NCI-H1105 treated with DMSO at 0.1 percent for 48 hours (cell line): ENCODE measurements around the gene NOL11.
A peak's percentile ranks its signal among the peaks of the same experiment; 100 is the strongest.
"Not testable (repeated sequence)": the region's sequence is repeated elsewhere in the genome, so short reads cannot be mapped to it uniquely, and the experiment has no call there.

ENCODE experiments used
- DNase-seq: peaks from one replicate; lab custom pipeline; 2025; lab: John Stamatoyannopoulos, UW

NOL11 gene

DNA sequence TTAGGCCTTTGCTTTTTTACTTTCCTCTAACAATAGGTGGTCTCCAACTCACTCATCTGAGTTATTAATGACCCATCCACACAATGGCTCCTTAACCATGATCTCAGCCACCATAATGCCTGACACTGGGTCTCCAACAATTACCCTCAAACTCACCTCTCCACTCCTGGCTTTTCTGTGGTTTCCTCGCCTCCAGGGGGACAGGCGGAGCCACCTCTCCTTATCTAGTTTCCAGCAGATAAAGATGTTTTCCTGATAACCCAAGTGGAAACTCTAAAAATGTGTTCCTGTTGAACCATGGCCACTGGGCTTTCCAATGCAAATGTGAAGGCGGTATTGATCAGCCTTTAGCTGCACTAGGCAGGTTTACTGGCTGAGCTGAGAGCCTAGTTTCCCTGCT lies 9.4 kb upstream of the NOL11 start:
- no peak for DNase-seq

DNA sequence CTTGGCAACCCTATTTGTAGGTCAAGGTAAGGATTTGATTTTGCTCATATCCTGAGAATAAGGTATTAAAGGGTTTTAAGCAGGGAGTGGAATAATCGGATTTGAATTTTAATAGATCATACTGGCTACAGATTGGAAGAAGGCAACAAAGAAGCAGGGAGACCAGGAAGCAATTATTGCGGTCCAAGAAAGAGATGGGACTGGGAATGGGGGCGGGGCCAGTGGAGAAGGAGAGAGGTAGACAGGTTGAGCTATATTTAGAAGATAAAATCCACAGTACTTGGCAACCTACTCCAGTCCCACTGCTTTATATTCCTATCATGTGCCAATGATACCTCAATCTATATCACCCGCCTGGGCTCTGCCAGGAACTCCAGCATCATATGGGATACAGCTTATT lies 5.8 kb upstream of the NOL11 start:
- no peak for DNase-seq

DNA sequence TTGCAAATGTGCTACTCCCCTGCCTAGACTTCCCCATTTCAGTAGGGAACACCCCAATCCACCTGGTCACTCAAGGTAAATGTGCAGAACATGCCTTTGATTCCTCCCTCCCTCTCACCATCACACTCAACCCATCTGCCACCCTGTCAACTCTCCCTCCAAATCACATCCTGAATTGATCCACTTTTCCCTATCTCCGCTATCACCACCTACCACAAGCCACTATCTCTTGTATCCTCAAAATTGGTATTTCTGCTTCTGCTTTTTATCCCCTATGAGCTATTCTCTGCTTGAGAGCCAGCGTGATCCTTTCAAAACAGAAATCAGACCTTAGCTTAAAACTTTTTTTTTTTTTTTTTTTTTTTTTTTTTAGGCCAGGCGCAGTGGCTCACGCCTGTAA lies 5.4 kb upstream of the NOL11 start:
- no peak for DNase-seq

DNA sequence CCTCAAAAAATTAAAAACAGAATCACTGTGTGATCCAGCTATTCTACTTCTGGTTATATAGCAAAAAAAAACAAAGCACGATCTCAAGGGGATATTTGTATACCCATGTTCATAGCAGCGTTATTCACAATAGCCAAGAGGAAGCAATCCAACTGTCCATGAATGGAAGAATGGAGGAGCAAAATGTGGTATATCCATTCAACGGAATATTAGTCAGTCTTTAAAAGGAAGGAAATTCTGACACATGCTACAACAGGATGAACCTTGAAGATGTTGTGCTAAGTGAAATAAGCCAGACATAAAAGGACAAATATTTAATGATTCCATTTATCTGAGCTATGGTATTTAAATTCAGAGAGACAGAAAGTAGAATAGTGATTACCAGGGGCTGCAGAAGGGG lies 4.6 kb upstream of the NOL11 start:
- no peak for DNase-seq

GRCh38 chr17:67716405-67716798 lies 1.3 kb upstream of the NOL11 start:
- DNase-seq, result no peak

GRCh38 chr17:67717192-67717623 lies 528 bp upstream of the NOL11 start:
- no peak for DNase-seq

DNA sequence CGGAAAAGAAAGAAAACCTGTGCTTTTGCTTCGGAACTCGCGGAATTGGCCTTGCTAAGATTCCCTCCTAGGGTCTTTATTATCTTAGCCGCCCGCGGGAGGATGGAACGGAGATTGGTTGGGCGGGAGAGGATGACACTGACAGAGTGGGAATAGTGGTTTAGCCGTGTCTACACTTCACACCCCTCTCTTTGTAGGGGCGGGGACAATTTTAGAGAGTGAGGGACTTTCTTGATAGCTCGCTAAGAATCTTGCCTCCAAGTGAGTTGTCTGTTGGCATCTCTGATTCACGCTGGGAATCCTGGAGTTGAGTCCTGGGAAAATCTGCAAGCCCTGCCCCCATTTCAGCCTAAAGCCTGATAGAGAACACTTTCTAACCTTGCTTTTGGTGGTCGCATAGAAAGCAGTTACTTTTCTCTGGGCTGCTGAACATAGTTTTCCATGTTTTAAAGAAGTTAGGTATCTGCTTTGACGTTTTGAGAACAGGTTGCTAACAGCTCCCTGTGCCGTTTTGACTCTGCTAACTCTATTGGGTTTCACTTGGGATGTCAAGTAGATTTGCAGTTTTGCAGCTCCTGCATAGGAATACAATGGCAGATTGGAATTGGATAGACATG lies 697 bp downstream of the NOL11 start:
- no peak for DNase-seq

DNA sequence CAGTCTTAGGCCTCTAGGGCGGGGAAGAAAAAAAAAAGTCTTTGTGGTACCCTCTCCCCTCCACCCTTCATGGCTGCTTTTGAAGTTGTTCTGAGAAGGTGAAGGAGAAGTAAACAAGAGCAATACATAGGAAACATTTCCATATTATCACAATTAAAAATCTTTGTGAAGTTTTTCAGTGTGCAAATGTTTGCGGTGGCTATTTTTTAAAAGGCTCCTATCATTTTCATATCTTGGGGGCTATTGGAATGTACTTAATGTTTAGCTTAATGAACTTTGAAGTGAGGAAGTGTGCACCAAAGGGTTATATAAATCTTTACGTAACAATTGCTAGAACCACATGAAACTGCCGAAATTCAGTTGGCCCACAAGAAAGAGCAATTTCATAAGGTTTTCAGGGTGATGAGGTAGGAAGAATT lies 7.6 kb downstream of the NOL11 start:
- DNase-seq, result no peak

GRCh38 chr17:67725807-67726206 lies 8.1 kb downstream of the NOL11 start:
- no peak for DNase-seq

DNA sequence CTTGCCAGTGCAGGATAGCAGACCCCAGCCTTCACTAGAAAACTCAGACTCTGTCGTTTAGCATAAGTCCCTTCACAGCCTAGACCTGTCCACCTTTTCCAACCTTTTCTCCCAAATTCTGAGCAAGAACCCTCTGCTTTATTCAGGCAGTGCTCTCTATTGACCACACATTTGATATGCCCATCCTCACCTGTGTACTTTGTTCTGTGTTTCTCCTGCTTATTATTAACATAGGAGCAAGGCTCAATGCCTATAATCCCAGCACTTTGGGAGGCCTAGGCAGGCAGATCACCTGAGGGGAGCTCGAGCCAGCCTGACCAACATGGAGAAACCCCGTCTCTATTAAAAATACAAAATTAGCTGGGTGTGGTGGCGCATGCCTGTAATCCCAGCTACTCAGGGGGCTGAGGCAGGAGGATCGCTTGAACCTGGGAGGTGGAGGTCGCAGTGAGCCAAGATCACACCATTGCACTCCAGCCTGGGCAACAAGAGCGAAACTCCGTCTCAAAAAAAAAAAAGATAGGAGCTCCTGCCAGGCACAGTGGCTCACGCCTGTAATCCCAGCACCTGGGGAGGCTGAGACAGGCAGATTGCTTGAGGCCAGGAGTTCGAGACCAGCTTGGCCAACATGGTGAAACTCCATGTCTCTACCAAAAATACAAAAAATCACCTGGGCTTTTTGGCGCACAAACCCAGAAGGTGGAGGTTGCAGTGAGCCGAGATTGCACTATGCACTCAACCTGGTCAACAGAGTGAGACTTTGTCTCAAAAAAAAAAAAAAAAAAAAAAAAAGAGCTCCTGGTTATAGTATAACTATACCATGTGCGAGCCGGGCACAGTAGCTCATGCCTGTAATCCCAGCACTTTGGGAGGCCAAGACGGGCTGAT lies 9.7 kb downstream of the NOL11 start:
- not testable (repeated sequence) for DNase-seq

GRCh38 chr17:67729903-67730302 lies 12.2 kb downstream of the NOL11 start:
- DNase-seq, result no peak

- DNase-seq, result no peak
Measured at GRCh38 chr17:67730731-67731130, 13.0 kb downstream of the NOL11 start.

DNA sequence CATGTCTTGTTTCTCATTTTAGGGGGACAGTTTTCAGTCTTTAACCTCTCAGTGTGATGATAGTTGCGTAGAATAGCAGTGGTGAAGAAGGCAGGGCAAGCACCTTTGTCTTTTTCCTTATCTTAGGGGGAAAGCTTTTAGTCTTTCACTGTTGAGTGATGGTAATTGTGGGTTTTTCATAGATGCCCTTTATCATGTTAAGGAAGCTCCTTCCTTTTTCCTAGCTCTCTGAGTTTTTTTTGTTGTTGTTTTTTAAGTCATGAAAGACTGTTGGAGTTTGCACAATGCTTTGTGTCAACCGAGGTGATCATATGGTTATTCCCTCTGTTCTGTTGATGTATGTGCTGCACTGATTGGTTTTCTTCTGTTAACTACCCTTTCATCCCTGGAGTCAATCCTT lies 15.7 kb downstream of the NOL11 start:
- no peak for DNase-seq

GRCh38 chr17:67737145-67737544 lies 19.4 kb downstream of the NOL11 start:
- DNase-seq, result no peak

GRCh38 chr17:67742025-67742424 lies 24.3 kb downstream of the NOL11 start:
- DNase-seq, result no peak

DNA sequence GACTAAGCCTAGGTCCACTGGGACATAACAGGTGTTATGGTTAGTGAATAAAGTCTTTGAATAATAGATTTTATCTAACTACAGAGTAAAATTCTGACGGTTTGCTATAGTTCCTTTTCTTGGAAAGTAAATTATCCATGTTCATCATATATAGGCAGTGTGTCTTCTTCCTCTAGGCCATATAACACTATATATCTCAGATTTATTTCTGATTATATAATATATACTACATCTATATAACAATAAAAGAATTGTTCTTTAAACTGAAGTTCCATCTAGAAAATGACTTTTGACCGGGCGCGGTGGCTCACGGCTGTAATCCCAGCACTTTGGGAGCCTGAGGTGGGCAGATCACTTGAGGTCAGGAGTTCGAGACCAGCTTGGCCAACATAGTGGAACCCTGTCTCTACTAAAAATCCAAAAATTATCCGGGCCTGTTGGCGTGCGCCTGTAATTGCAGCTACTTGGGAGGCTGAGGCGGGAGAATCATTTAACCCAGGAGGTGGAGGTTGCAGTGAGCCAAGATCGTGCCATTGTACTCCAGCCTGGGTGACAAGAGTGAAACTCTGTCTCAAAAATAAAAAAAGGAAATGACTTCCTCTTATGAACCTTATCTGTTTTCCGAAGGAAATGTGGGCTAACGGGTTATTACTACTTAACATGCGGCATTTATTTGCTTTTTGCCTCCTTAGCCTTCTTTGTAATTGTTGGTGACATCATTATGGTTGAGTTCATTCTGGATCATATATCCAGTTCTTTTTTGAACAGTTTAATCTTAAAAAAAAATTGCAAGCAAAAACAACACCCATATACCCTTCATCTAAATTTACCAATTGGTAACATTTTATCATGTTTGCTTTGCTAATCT lies 29.2 kb downstream of the NOL11 start:
- no peak for DNase-seq

DNA sequence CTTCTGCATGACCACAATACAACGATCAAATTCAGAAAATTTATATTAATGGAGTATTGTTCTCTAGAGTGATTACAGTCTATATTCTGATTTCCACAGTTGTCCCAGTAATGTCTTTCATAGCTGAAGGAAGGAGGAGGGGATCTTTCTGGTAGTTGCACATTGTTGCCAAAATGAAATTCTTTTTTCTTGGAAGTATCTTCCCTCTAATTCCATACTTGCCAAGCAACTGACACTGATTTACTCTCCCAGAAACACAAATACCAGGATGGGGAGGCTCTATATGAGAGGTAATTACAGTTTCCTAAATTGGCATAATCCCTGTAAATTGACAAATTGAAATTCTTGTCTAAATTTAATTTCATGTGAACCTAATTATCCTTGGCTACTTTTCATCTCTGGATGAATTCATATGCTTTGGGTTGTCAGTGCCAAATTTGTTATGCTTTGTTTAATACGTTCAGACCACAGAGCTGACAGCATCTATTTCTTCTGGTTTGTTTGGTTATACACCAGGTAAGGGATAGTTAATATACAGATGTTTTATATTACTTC lies 30.0 kb downstream of the NOL11 start:
- DNase-seq, result no peak

DNA sequence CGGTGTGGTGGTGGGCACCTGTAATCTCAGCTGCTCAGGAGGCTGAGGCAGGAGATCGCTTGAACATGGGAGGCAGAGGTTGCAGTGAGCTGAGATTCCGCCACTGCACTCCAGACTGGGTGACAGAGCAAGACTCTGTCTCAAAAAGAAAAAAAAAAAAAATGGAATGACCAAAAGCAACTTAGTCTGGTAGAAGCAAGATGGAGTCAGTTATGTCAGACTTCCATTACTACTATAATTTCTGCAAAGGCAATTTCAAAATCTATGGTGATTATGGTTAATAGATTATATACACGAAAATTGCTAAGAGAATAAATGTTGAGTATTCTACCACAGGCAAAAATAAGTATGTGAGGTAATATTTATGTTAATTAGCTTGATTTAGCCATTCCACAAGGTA lies 32.3 kb downstream of the NOL11 start:
- no peak for DNase-seq

- peak; percentile 10 for DNase-seq
Measured at GRCh38 chr17:67751101-67752074, 33.7 kb downstream of the NOL11 start.

- not testable (repeated sequence) for DNase-seq
Measured at GRCh38 chr17:67752160-67752559, 34.4 kb downstream of the NOL11 start.

DNA sequence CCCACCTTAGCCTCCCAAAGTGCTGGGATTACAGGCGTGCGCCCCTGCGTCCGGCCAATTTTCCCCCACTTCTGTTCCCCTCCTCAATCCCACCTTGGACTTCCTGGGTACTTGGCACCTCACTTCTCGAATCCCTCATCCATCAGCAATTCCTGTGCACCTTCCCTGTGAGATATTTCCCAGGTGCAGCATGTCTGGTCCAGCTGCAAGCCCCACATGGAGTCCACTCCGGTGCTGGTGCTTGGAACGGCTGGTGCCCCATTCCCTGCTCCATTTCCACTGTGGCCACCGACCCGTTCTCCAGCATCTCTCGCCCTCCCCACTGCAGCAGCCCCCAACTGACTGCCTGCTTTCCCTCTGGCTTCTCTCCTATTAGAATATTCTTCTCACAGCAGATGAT lies 35.3 kb downstream of the NOL11 start:
- DNase-seq, result no peak
